Stimulated activated naive CD8-positive, alpha-beta T cell treated with anti-CD3 and anti-CD28 coated beads, Interleukin-15, amount 100 ng/mL, for 72 hours (primary cell): ENCODE results near the gene GRAMD4.
A peak's percentile ranks its signal among the peaks of the same experiment; 100 is the strongest.

Source experiments
- ATAC-seq: fragments of 150-1000 bp; cut with Tn5 transposase; 2 replicates; pipeline ENCODE4 v1.10.0; 2021; ENCODE audit warnings: mild to moderate bottlenecking, moderate library complexity
- DNase-seq, 2 donors: peaks; one replicate each; pipeline ENCODE4 v3.0.0; 2021 to 2022
- H3K27ac Mint-ChIP-seq, 2 donors: one replicate each; pipeline ENCODE4 v1.8.0; 2022; ENCODE audit warnings: mild to moderate bottlenecking in 2 of 2, mixed read lengths in 2 of 2, moderate library complexity in 2 of 2
- H3K27me3 Mint-ChIP-seq: one replicate; pipeline ENCODE4 v1.8.0; 2022; ENCODE audit warnings: mixed read lengths
- H3K4me1 Mint-ChIP-seq: one replicate; pipeline ENCODE4 v1.8.0; 2022; ENCODE audit warnings: mild to moderate bottlenecking, mixed read lengths
- H3K4me3 Mint-ChIP-seq, 2 donors: one replicate each; pipeline ENCODE4 v1.8.0; 2022; ENCODE audit warnings: mild to moderate bottlenecking in 2 of 2, mixed read lengths in 2 of 2, moderate library complexity in 1 of 2
- H3K9me3 Mint-ChIP-seq, 2 donors: one replicate each; pipeline ENCODE4 v1.8.0; 2022; ENCODE audit warnings: mixed read lengths in 2 of 2

GRAMD4 gene

GRCh38 chr22:46726066-46726985 lies 106.1 kb downstream of the GRAMD4 start:
- H3K27me3 Mint-ChIP-seq = no peaks in the 10 kb centered on the region
- no peak overlapping the region for H3K4me3 Mint-ChIP-seq
- H3K4me1 Mint-ChIP-seq = peaks cover 49% of the 10 kb centered on the region
- H3K9me3 Mint-ChIP-seq = no peaks in the 10 kb centered on the region
- ATAC-seq = no peak
- no peak for DNase-seq
- peak overlapping the region in 1 of 2 donors; percentile 37 for H3K27ac Mint-ChIP-seq

GRCh38 chr22:46726986-46727317 lies 106.8 kb downstream of the GRAMD4 start:
- Mint-ChIP-seq H3K4me1 (peaks cover 56% of the 10 kb centered on the region), H3K27ac (no peak overlapping the region), H3K27me3 (no peaks in the 10 kb centered on the region), H3K9me3 (no peaks in the 10 kb centered on the region), H3K4me3 (no peak overlapping the region)
- DNase-seq (no peak), ATAC-seq (no peak)

GRCh38 chr22:46727813-46728364 lies 107.7 kb downstream of the GRAMD4 start:
- ATAC-seq (no peak), DNase-seq (no peak)
- Mint-ChIP-seq H3K4me1 (peaks cover 59% of the 10 kb centered on the region), H3K27ac (peak overlapping the region in 1 of 2 donors; percentile 78), H3K9me3 (no peaks in the 10 kb centered on the region), H3K4me3 (no peak overlapping the region), H3K27me3 (no peaks in the 10 kb centered on the region)

GRCh38 chr22:46728470-46728869 lies 108.3 kb downstream of the GRAMD4 start:
- H3K27me3 Mint-ChIP-seq = no peaks in the 10 kb centered on the region
- no peak overlapping the region for H3K4me3 Mint-ChIP-seq
- no peak for ATAC-seq
- peak overlapping the region in 1 of 2 donors; percentile 78 for H3K27ac Mint-ChIP-seq
- no peak for DNase-seq
- no peaks in the 10 kb centered on the region for H3K9me3 Mint-ChIP-seq
- peaks cover 56% of the 10 kb centered on the region for H3K4me1 Mint-ChIP-seq
